Measurements from ENCODE around the gene ZSCAN1.
"Not testable (repeated sequence)": the region's sequence is repeated elsewhere in the genome, so short reads cannot be mapped to it uniquely, and the experiment has no call there.

Gene ZSCAN1

GRCh38 chr19:58033741-58034476, at the start of gene ZSCAN1:
ZSCAN1 (plus strand) TSS chr19:58034025; CDS start chr19:58037837, 3,812 bp downstream.
- no peak for DNase-seq

DNA sequence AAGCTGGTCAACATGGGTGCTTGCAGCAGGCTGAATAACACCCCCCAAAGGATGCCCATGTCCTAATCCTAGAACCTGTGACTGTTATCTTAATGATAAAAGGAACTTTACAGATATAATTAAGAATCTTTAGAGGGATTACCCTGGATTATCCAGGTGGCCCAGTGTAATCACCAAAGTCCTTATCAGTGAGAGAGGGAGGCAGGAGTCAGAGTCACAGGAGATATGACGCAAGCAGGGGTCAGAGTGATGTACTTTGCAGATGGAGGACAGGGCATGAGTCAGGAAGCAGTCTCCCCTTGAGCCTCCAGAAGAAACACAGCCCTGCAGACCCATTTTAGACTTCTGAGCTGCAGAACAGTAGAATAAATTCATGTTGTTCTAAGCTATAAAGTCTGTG, 41.0 kb upstream of the ZSCAN1 start:
- DNase-seq = no peak

GRCh38 chr19:58000677-58001076, 33.1 kb upstream of the ZSCAN1 start:
- no peak for DNase-seq

GRCh38 chr19:58001895-58002369, 31.9 kb upstream of the ZSCAN1 start:
- peak; percentile 40 for DNase-seq

- DNase-seq = peak; percentile 89
These were observed 31.2 kb upstream of the ZSCAN1 start, which contains the start of gene ZNF606 for GRCh38 chr19:58002384-58003173. ZNF606 (minus strand) TSS chr19:58002820; CDS start chr19:58001319, 1,501 bp downstream.

- peak; percentile 53 for DNase-seq
These were observed 30.5 kb upstream of the ZSCAN1 start for GRCh38 chr19:58003174-58003828.

DNA sequence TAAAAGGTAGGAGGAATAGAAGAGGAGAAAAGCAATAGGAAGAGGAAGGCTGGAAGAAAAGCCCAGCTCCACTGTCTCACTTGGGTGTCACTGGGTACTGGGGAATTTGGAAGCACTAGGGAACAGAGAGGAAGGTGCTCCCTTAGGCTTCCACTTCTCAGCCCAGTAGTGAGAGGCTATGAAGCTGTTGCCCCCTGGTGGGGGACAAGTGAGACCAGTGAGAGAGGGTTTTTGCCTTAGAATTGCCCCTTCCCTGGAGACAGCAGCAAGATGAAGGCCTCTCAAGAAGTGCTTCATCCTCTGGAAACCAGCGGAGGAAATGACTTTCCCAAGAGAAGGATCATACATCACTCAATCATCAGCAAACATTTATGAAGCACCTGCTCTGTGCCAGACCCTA, 26.5 kb upstream of the ZSCAN1 start:
- DNase-seq = peak; percentile 31

GRCh38 chr19:58008877-58009276, 24.9 kb upstream of the ZSCAN1 start:
- DNase-seq = not testable (repeated sequence)

DNA sequence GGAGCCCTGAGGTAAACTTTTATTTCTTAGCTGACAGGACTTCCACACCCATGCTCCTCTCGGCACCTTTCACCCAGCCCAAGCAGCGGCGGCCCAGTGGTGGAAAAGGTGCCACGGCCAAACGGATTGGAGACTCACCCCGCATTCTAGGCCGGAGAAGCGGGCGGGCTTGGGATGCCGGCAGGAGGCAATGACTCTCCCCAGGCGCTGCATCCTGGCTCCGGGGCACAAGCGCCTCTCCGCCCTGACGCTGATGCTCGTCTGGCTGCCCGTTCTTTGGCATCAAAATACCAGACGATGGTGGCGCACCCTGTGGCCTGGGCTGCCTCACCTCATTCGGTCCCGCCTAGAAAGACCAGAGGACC, 24.5 kb upstream of the ZSCAN1 start:
- no peak for DNase-seq

DNA sequence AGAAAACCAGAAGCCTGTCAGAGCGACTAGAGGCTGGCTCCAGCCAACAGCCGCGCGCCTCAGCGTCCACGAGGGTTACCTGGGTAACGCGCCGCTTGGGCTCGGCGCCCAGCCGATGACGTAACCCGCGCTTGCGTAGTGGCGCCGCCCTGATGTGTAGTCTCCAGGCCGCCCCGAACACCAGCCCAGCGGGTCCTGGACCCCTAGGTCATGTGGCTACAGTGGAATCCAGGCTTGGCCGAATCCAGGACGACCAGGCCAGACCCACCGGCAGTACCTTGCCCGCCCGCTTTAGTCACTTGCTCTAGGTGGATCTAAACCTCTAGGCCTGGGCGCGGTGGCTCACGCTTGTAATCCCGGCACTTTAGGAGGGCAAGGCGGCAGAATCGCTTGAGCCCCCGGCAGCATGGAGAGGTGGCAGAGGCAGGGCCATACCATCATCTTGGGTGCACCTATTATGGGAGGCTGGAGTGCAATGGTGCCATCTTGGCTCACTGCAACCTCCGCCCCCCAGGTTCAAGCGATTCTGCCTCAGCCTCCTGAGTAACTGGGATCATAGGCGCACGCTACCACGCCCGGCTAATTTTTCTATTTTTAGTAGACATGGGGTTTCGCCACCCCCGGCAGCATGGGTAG, 24.0 kb upstream of the ZSCAN1 start:
- peak; percentile 81 for DNase-seq

DNA sequence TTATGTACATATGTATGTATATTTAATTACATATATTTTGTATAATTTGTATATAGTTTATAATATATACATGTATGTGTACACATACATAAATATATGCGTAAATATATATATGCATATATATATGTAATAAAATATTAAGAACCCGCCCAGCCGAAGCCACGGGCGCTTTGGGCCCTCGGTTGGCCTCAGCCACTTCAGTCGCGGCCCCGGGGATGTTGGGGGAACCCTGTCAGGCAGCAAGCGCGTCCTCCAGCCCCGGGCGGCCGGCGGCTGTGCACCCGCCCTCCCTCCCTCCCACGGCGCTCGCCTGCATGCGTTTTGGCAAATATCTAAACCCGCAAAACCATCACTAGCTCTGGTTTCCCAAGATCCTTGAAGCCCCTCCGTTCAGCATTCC, 23.3 kb upstream of the ZSCAN1 start:
- DNase-seq = no peak

- DNase-seq = no peak
These were observed 19.7 kb upstream of the ZSCAN1 start for GRCh38 chr19:58014141-58014540.

- DNase-seq = no peak
These were observed 13.7 kb upstream of the ZSCAN1 start for GRCh38 chr19:58020129-58020528.

- DNase-seq = peak; percentile 61
These were observed 12.1 kb upstream of the ZSCAN1 start for GRCh38 chr19:58021541-58022282.

DNA sequence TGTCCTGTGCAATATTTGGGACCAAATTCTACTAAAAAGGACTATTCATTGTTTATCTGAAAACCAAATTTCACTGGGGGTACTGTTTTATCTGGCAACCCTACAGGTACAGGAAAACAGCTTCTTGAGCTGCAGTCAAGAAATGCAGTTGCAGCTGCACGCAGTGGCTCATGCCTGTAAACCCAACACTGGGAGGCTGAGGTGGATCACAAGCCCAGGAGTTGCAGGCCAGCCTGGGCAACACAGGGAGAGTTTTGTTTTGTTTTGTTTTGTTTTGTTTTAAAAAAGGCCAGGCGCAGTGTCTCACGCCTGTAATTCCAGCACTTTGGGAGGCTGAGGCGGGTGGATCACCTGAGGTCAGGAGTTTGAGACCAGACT, 11.6 kb upstream of the ZSCAN1 start:
- DNase-seq = no peak

GRCh38 chr19:58024661-58025060, 9.2 kb upstream of the ZSCAN1 start:
- no peak for DNase-seq

DNA sequence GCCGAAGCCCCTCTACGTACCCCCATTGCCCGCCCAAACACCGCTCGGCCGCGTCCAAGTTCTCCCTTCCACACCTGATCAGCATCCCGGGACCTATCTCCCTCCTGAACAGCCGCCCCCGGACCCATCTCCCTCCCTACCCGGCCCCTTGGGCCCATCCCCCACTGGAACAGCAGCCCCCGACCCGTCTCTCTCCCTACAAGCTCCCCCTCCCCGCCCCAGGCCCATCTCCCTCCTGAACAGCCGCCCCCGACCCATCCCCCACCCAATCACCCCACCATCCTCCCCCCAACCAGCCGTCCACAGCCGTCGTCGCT, 610 bp downstream of the ZSCAN1 start:
- DNase-seq = no peak

- no peak for DNase-seq
These were observed 2.0 kb downstream of the ZSCAN1 start for GRCh38 chr19:58035863-58036262.

GRCh38 chr19:58037927-58038687, 4.3 kb downstream of the ZSCAN1 start:
- DNase-seq = no peak

DNA sequence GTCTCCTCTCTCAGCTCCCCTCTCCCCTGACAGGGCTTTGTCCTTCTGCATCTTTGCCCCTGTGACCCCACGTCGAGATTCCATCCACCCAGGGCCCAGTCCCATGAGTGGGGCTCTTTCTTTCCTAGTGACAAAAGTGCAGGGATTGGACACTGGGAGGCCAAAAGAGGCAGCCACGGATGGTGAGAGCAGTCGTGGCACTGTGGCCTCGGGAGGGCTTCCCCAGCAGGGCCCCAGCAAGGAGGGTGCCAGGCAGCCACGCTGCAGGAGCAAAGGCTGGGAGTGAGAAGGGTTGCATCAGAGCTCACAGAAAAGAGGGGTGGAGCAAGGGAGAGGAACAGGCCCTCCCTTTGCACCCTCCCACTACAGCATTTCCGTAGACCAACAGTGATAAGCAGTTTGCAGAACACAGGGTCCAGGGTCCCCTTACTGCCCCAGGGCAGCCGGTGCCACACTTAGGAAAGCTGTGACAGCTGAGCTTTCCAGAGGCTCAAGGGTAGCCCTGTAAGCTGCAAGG, 4.9 kb downstream of the ZSCAN1 start:
- DNase-seq = no peak

DNA sequence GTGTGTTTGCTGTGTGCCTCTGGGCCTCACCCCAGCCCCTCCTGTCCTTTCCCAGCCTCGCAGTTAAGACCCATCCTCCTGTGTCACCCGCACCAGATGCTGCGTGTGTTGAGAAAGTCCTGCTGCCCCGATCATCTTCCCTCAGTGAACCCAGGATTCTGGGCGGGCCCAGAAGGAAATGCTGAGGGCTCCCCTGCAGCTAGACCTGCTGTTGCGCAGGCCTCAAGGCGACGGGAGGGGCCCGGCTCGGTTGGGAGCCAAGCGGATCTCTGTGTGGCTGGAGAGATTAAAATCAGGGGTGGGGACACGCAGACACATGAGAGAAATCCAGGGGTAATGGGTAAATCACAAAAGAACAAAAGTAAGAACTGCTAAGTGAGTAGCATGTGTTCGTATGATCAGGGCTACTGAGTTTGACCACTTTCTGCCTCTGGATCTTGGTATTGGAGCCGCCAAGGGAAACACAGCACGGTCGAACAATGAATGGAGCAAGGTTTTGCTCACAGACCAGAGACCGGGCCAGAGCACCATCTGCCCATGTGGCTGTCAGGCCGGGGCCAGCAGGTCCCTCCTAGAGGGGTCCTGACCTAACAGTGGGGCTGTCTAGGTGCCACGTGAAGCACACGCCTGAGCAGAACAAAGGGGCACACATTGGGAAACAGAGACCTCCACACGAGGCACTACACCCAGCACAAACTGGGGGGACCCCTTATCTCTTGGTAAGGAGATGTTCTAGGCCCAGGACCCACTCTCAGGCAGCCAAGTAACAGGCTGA, 7.1 kb downstream of the ZSCAN1 start:
- DNase-seq = no peak
